SK-N-SH treated with all-trans-retinoic acid at 6 μM for 48 hours (cell line): Measurements from ENCODE around the gene RAD54L.

Experiments used
- BACH2 ChIP-seq: fragments of 250-450 bp; sonication (Bioruptor Pico); IDR thresholded peaks from 2 replicates; pipeline ENCODE4 v1.9.0; 2021; ENCODE audit warnings: mild to moderate bottlenecking, borderline replicate concordance
- CSDC2 ChIP-seq: fragments of 250-450 bp; sonication (Bioruptor Pico); IDR thresholded peaks from 2 replicates; pipeline ENCODE4 v1.5.0; 2020; ENCODE audit warnings: mild to moderate bottlenecking, moderate library complexity
- GLIS3 ChIP-seq: fragments of 250-450 bp; sonication (Bioruptor Pico); IDR thresholded peaks from 2 replicates; pipeline ENCODE4 v1.5.0; 2020; ENCODE audit warnings: mild to moderate bottlenecking, moderate library complexity
- OSR1 ChIP-seq: fragments of 250-450 bp; sonication (Bioruptor Pico); IDR thresholded peaks from 2 replicates; pipeline ENCODE4 v1.8.0; 2022; ENCODE audit warnings: moderate library complexity, mild to moderate bottlenecking, inconsistent platforms
- RARB ChIP-seq: fragments of 250-450 bp; sonication (Bioruptor Pico); IDR thresholded peaks from 2 replicates; pipeline ENCODE4 v1.8.0; 2021; ENCODE audit warnings: mild to moderate bottlenecking, moderate library complexity
- TOX ChIP-seq: fragments of 250-450 bp; sonication (Bioruptor Pico); IDR thresholded peaks from 2 replicates; pipeline ENCODE4 v1.8.0; 2021; ENCODE audit warnings: mild to moderate bottlenecking, moderate library complexity, borderline replicate concordance
- ZC3H10 ChIP-seq: fragments of 250-450 bp; sonication (Bioruptor Pico); IDR thresholded peaks from 2 replicates; pipeline ENCODE4 v1.5.1; 2021; ENCODE audit warnings: mild to moderate bottlenecking, moderate library complexity
- ZFP3 ChIP-seq: fragments of 250-450 bp; sonication (Bioruptor Pico); IDR thresholded peaks from 2 replicates; pipeline ENCODE4 v1.5.0; 2020; ENCODE audit warnings: mild to moderate bottlenecking, moderate library complexity
- ZFP30 ChIP-seq: fragments of 450-650 bp; formaldehyde crosslinking; IDR thresholded peaks from 2 replicates; pipeline ENCODE4 v1.5.0; 2022; ENCODE audit warnings: mild to moderate bottlenecking, moderate library complexity
- ZNF70 ChIP-seq: fragments of 450-650 bp; formaldehyde crosslinking; IDR thresholded peaks from 2 replicates; pipeline ENCODE4 v1.5.0; 2020; ENCODE audit warnings: mild to moderate bottlenecking, moderate library complexity
- ZNF8 ChIP-seq: fragments of 450-650 bp; formaldehyde crosslinking; IDR thresholded peaks from 2 replicates; pipeline ENCODE4 v1.5.0; 2020; ENCODE audit warnings: mild to moderate bottlenecking, moderate library complexity
- TF ChIP-seq, protein P1 (sequence below): fragments of 250-450 bp; sonication (Bioruptor Pico); IDR thresholded peaks from 2 replicates; pipeline ENCODE4 v1.8.0; 2021; ENCODE audit warnings: low read depth, mild to moderate bottlenecking, moderate library complexity, borderline replicate concordance
- TF ChIP-seq, protein P2 (sequence below): fragments of 250-450 bp; sonication (Bioruptor Pico); IDR thresholded peaks from 2 replicates; pipeline ENCODE4 v1.8.0; 2020; ENCODE audit warnings: mild to moderate bottlenecking, moderate library complexity, borderline replicate concordance
- TF ChIP-seq, protein P3 (sequence below): fragments of 250-450 bp; sonication (Bioruptor Pico); IDR thresholded peaks from 2 replicates; pipeline ENCODE4 v1.5.1; 2021; ENCODE audit warnings: mild to moderate bottlenecking, moderate library complexity

DNA sequence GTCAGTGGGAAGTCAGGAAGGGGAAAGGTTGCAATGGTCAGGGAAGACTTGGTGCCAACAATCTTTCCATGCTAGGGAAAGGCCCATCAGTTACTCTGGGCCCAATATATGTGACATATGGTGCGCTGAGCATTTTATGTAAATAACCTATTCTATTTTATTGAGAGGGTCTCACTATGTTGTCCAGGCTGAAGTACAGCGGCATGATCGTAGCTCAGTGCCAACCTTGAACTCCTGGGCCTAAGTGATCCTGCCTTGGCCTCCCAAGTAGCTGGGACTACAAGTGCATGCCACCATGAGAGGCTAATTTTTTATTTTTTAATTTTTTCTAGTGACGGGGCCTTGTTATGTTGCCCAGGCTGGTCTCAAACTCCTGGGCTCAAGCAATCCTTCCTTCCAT lies 62.8 kb downstream of the RAD54L start:
- TF ChIP-seq, protein P1, sequence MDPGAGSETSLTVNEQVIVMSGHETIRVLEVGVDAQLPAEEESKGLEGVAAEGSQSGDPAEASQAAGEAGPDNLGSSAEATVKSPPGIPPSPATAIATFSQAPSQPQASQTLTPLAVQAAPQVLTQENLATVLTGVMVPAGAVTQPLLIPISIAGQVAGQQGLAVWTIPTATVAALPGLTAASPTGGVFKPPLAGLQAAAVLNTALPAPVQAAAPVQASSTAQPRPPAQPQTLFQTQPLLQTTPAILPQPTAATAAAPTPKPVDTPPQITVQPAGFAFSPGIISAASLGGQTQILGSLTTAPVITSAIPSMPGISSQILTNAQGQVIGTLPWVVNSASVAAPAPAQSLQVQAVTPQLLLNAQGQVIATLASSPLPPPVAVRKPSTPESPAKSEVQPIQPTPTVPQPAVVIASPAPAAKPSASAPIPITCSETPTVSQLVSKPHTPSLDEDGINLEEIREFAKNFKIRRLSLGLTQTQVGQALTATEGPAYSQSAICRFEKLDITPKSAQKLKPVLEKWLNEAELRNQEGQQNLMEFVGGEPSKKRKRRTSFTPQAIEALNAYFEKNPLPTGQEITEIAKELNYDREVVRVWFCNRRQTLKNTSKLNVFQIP (CRISPR knock-in tag), result no peak
- TF ChIP-seq, protein P2, sequence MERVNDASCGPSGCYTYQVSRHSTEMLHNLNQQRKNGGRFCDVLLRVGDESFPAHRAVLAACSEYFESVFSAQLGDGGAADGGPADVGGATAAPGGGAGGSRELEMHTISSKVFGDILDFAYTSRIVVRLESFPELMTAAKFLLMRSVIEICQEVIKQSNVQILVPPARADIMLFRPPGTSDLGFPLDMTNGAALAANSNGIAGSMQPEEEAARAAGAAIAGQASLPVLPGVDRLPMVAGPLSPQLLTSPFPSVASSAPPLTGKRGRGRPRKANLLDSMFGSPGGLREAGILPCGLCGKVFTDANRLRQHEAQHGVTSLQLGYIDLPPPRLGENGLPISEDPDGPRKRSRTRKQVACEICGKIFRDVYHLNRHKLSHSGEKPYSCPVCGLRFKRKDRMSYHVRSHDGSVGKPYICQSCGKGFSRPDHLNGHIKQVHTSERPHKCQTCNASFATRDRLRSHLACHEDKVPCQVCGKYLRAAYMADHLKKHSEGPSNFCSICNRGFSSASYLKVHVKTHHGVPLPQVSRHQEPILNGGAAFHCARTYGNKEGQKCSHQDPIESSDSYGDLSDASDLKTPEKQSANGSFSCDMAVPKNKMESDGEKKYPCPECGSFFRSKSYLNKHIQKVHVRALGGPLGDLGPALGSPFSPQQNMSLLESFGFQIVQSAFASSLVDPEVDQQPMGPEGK (CRISPR knock-in tag), result no peak
- TF ChIP-seq ZC3H10, result no peak
- no peak for TF ChIP-seq ZFP3 (CRISPR knock-in tag)
- TF ChIP-seq CSDC2 (CRISPR knock-in tag), result no peak
- TF ChIP-seq ZFP30 (CRISPR knock-in tag), result no peak
- TF ChIP-seq ZNF8 (CRISPR knock-in tag), result no peak
- TF ChIP-seq BACH2 (CRISPR knock-in tag), result no peak
- no peak for TF ChIP-seq TOX (CRISPR knock-in tag)
- TF ChIP-seq RARB (CRISPR knock-in tag), result no peak
- TF ChIP-seq ZNF70 (CRISPR knock-in tag), result no peak
- TF ChIP-seq, protein P3, sequence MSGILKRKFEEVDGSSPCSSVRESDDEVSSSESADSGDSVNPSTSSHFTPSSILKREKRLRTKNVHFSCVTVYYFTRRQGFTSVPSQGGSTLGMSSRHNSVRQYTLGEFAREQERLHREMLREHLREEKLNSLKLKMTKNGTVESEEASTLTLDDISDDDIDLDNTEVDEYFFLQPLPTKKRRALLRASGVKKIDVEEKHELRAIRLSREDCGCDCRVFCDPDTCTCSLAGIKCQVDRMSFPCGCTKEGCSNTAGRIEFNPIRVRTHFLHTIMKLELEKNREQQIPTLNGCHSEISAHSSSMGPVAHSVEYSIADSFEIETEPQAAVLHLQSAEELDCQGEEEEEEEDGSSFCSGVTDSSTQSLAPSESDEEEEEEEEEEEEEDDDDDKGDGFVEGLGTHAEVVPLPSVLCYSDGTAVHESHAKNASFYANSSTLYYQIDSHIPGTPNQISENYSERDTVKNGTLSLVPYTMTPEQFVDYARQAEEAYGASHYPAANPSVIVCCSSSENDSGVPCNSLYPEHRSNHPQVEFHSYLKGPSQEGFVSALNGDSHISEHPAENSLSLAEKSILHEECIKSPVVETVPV (CRISPR knock-in tag), result no peak
- TF ChIP-seq GLIS3 (CRISPR knock-in tag), result no peak
- no peak for TF ChIP-seq OSR1
